Naive B cell (primary cell): ENCODE measurements around the gene PLG. TPM values are rescaled to one million over a fixed set of nuclear protein-coding genes. Genes with fewer than 3 reads are reported as not detected.
"Not testable (repeated sequence)": the region's sequence is repeated elsewhere in the genome, so short reads cannot be mapped to it uniquely, and the experiment has no call there.

Experiments used
- ATAC-seq, 2 donors: fragments of 150-1000 bp; cut with Tn5 transposase; 2 replicates each; pipeline ENCODE4 v1.10.0; 2021; ENCODE audit warnings: low read depth in 2 of 2, mild to moderate bottlenecking in 2 of 2, moderate library complexity in 2 of 2
- DNase-seq: peaks from one replicate; pipeline ENCODE4 v3.0.0; 2022
- H3K27ac Mint-ChIP-seq, 6 donors: one replicate each; pipeline ENCODE4 v1.8.0; 2020 to 2022; ENCODE audit warnings: mild to moderate bottlenecking in 6 of 6, mixed read lengths in 6 of 6, moderate library complexity in 5 of 6, inconsistent platforms in 2 of 6
- H3K27me3 Mint-ChIP-seq, 3 donors: one replicate each; pipeline ENCODE4 v1.8.0; 2021 to 2022; ENCODE audit warnings: mixed read lengths in 3 of 3, mild to moderate bottlenecking in 1 of 3
- H3K36me3 Mint-ChIP-seq, 2 donors: one replicate each; pipeline ENCODE4 v1.8.0; 2020 to 2022; ENCODE audit warnings: mixed read lengths in 2 of 2, inconsistent platforms in 1 of 2, mild to moderate bottlenecking in 1 of 2
- H3K4me1 Mint-ChIP-seq, 3 donors: one replicate each; pipeline ENCODE4 v1.8.0; 2020 to 2022; ENCODE audit warnings: mixed read lengths in 3 of 3, inconsistent platforms in 1 of 3, mild to moderate bottlenecking in 1 of 3, moderate library complexity in 1 of 3
- H3K4me3 Mint-ChIP-seq, 8 donors: one replicate each; pipeline ENCODE4 v1.8.0; 2020 to 2022; ENCODE audit warnings: mild to moderate bottlenecking in 8 of 8, mixed read lengths in 8 of 8, moderate library complexity in 8 of 8, inconsistent platforms in 2 of 8
- H3K9me3 Mint-ChIP-seq, 7 donors: one replicate each; pipeline ENCODE4 v1.8.0; 2020 to 2022; ENCODE audit warnings: mixed read lengths in 7 of 7, mild to moderate bottlenecking in 5 of 7, inconsistent platforms in 2 of 7, moderate library complexity in 1 of 7
- polyA plus RNA-seq, 6 donors: library from polyadenylated mRNA; unstranded; fragments of 300-500 nt; fragmentation: Illumina TruSeq; gene quantifications; one replicate each; pipeline ENCODE4 v1.2.3, GENCODE V29; 2021; ENCODE audit warnings: low read depth in 6 of 6

PLG gene
- polyA plus RNA-seq, 6 donors from 2014 or later, result not detected

DNA sequence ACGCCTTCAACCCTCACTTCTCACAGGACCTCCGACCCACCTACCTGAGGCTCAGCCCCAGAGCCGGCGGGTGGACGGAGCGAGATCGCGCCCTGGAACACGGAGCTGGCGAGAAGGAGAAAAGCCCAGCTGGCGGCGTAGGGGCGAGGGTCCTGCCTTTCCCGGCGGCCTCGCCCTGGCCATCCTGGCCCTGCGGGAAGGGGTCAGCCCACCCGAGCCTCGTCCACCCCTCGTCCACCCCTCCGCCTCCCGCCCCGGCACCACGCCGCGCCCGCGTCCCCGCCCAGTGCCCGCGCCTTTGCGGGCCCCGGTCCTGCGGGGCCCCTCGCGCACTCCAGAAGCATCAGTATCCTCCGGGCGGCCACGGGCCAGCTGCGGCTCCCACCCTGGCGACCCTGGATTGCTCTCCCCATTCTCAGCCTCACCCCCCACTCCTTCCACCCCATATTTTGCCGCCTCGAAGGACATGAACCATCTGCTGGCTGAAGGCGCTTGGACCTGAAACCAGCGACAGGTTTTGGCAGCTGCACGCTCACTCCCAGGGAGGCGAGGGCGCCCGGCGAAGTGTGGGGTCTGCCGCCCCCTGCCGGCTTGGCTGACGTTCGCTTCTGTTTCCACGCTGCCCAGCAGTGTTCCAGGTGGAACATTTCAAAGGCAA lies 65.1 kb downstream of the PLG start:
- Mint-ChIP-seq H3K27ac (peak overlapping the region in 1 of 6 donors; percentile 52), H3K4me1 (peaks cover 0 to 4% (median 3%) of the 10 kb centered on the region in 3 donors), H3K4me3 (peak overlapping the region in 7 of 8 donors; percentile 70 to 86 (median 75)), H3K27me3 (peaks cover 35 to 53% (median 46%) of the 10 kb centered on the region in 3 donors), H3K36me3 (no peaks in the 10 kb centered on the region), H3K9me3 (peaks cover 0 to 9% (median 6%) of the 10 kb centered on the region in 7 donors)
- peak; percentile 35 for DNase-seq
- peak; percentile 59 to 80 for ATAC-seq

- peaks cover 0 to 4% (median 3%) of the 10 kb centered on the region in 3 donors for H3K4me1 Mint-ChIP-seq
- DNase-seq (no peak), ATAC-seq (no peak)
- no peak overlapping the region for H3K27ac Mint-ChIP-seq
- peaks cover 35 to 48% (median 41%) of the 10 kb centered on the region in 3 donors for H3K27me3 Mint-ChIP-seq
- H3K4me3 Mint-ChIP-seq, result peak overlapping the region in 4 of 8 donors; percentile 74 to 81 (median 78)
- H3K36me3 Mint-ChIP-seq, result no peaks in the 10 kb centered on the region
- H3K9me3 Mint-ChIP-seq, result peaks cover 0 to 4% (median 2%) of the 10 kb centered on the region in 7 donors
These were observed 65.6 kb downstream of the PLG start for GRCh38 chr6:160767647-160768019.

DNA sequence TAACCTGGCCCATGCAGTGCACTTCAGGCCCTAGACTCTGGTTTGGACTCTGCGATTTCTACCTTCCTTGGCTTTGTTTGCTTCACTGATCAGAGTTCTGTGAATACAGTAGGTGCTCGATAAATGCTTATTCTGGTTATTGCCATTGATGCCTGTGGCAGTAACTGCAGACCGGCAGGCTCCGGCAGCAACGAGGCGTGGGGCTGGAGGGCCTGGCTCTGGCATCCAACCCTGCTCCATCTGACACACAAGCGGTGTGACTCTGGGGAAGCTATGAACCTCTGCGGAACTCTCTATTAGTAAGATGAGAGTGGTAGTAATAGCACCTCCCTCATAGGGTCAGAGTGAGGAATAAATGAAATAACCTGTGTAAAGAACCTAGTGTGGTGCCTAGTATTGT lies 66.1 kb downstream of the PLG start:
- Mint-ChIP-seq H3K27me3 (peaks cover 35 to 48% (median 39%) of the 10 kb centered on the region in 3 donors), H3K27ac (no peak overlapping the region), H3K4me3 (peak overlapping the region in 5 of 8 donors; percentile 3 to 75 (median 65)), H3K36me3 (no peaks in the 10 kb centered on the region), H3K9me3 (peaks cover 0 to 3% (median 0%) of the 10 kb centered on the region in 7 donors), H3K4me1 (peaks cover 0 to 4% (median 3%) of the 10 kb centered on the region in 3 donors)
- ATAC-seq (no peak), DNase-seq (no peak)

- Mint-ChIP-seq H3K4me1 (no peaks in the 10 kb centered on the region), H3K27me3 (peaks cover 8 to 20% (median 13%) of the 10 kb centered on the region in 3 donors), H3K27ac (no peak overlapping the region), H3K4me3 (no peak overlapping the region), H3K36me3 (no peaks in the 10 kb centered on the region), H3K9me3 (peaks cover 0 to 1% (median 0%) of the 10 kb centered on the region in 7 donors)
- ATAC-seq (no peak), DNase-seq (no peak)
These were observed 72.4 kb downstream of the PLG start for GRCh38 chr6:160774399-160774798.

- Mint-ChIP-seq H3K27me3 (peaks cover 8 to 10% (median 9%) of the 10 kb centered on the region in 3 donors), H3K27ac (no peak overlapping the region), H3K4me1 (peaks cover 0 to under 1% (median 0%) of the 10 kb centered on the region in 3 donors), H3K36me3 (no peaks in the 10 kb centered on the region), H3K9me3 (peaks cover 0 to 4% (median 0%) of the 10 kb centered on the region in 7 donors), H3K4me3 (no peak overlapping the region)
- no peak for ATAC-seq
- no peak for DNase-seq
These were observed 73.9 kb downstream of the PLG start for GRCh38 chr6:160775792-160776580.

- H3K27ac Mint-ChIP-seq, H3K27me3 Mint-ChIP-seq, H3K4me1 Mint-ChIP-seq, H3K4me3 Mint-ChIP-seq, H3K9me3 Mint-ChIP-seq, H3K36me3 Mint-ChIP-seq, ATAC-seq, DNase-seq: not testable (repeated sequence)
These were observed 77.1 kb downstream of the PLG start for GRCh38 chr6:160779095-160779494.

GRCh38 chr6:160780656-160781055 lies 78.6 kb downstream of the PLG start:
- not testable (repeated sequence) for DNase-seq, H3K36me3 Mint-ChIP-seq, H3K27ac Mint-ChIP-seq, H3K4me1 Mint-ChIP-seq, ATAC-seq, H3K4me3 Mint-ChIP-seq, H3K9me3 Mint-ChIP-seq, H3K27me3 Mint-ChIP-seq

- peaks cover 5 to 8% (median 7%) of the 10 kb centered on the region in 3 donors for H3K27me3 Mint-ChIP-seq
- peak; percentile 27 to 34 for ATAC-seq
- peaks cover 0 to 4% (median 0%) of the 10 kb centered on the region in 7 donors for H3K9me3 Mint-ChIP-seq
- DNase-seq, result no peak
- H3K27ac Mint-ChIP-seq, result no peak overlapping the region
- no peaks in the 10 kb centered on the region for H3K36me3 Mint-ChIP-seq
- H3K4me1 Mint-ChIP-seq, result peaks cover 0 to 8% (median 0%) of the 10 kb centered on the region in 3 donors
- H3K4me3 Mint-ChIP-seq, result no peak overlapping the region
These were observed 79.3 kb downstream of the PLG start for GRCh38 chr6:160781298-160781697.

GRCh38 chr6:160782228-160782627 lies 80.2 kb downstream of the PLG start:
- no peak overlapping the region for H3K27ac Mint-ChIP-seq
- H3K27me3 Mint-ChIP-seq, result peaks cover 5 to 8% (median 7%) of the 10 kb centered on the region in 3 donors
- no peaks in the 10 kb centered on the region for H3K36me3 Mint-ChIP-seq
- peaks cover 0 to 4% (median 0%) of the 10 kb centered on the region in 7 donors for H3K9me3 Mint-ChIP-seq
- ATAC-seq (no peak), DNase-seq (no peak)
- H3K4me1 Mint-ChIP-seq, result peaks cover 0 to 8% (median 0%) of the 10 kb centered on the region in 3 donors
- H3K4me3 Mint-ChIP-seq, result no peak overlapping the region

DNA sequence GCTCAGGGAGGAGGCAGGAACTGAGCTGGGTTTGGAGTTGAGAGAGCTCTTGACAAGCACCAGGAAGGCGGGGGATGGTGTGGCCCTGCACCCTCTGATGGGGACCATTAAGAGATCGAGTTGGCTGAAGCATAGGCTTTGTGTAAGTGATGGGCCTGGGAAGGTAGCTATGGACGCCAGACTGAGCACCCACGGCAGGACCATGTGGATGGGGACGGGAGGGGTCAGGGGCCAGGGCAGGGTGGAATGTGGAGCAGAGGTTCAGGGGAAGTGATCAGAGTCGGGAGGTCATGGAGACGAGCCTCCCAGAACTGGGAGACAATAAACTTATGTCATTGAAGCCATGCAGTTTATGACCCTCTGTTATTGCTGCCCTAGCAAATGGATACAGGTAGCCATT lies 81.7 kb downstream of the PLG start:
- ATAC-seq, result no peak
- Mint-ChIP-seq H3K27ac (no peak overlapping the region), H3K27me3 (peaks cover 5 to 8% (median 7%) of the 10 kb centered on the region in 3 donors), H3K36me3 (no peaks in the 10 kb centered on the region), H3K4me3 (no peak overlapping the region), H3K9me3 (peaks cover 0 to 4% (median 0%) of the 10 kb centered on the region in 7 donors), H3K4me1 (peaks cover 0 to 8% (median 0%) of the 10 kb centered on the region in 3 donors)
- no peak for DNase-seq

DNA sequence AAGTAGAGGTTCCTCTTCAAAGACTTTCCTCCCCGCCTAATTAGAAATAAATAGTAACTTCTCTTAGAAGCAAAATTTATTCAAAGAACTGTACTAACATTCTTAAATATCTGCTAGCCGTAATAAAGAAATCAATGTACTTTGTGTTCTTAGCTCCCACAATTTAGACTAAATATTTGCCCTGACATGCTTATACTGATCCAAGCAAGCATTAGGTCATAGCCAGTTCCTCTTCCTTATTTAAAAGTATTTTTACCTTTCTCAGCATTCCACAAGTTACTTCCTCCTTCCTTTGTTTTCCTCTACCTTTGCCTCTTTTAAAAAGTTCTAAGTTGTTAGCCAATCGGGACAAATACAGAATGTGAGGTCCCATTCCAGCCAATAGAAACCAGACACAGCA lies 86.1 kb downstream of the PLG start:
- H3K27me3 Mint-ChIP-seq, H3K27ac Mint-ChIP-seq, ATAC-seq, H3K9me3 Mint-ChIP-seq, H3K4me1 Mint-ChIP-seq, H3K36me3 Mint-ChIP-seq, H3K4me3 Mint-ChIP-seq, DNase-seq: not testable (repeated sequence)

- Mint-ChIP-seq H3K4me3 (peak overlapping the region in 2 of 8 donors; percentile 38 to 42), H3K4me1 (peaks cover 0 to 9% (median 7%) of the 10 kb centered on the region in 3 donors), H3K27ac (no peak overlapping the region), H3K27me3 (peaks cover 1 to 7% (median 3%) of the 10 kb centered on the region in 3 donors), H3K9me3 (no peaks in the 10 kb centered on the region), H3K36me3 (no peaks in the 10 kb centered on the region)
- no peak for ATAC-seq
- no peak for DNase-seq
These were observed 86.8 kb downstream of the PLG start for GRCh38 chr6:160788806-160789205.

DNA sequence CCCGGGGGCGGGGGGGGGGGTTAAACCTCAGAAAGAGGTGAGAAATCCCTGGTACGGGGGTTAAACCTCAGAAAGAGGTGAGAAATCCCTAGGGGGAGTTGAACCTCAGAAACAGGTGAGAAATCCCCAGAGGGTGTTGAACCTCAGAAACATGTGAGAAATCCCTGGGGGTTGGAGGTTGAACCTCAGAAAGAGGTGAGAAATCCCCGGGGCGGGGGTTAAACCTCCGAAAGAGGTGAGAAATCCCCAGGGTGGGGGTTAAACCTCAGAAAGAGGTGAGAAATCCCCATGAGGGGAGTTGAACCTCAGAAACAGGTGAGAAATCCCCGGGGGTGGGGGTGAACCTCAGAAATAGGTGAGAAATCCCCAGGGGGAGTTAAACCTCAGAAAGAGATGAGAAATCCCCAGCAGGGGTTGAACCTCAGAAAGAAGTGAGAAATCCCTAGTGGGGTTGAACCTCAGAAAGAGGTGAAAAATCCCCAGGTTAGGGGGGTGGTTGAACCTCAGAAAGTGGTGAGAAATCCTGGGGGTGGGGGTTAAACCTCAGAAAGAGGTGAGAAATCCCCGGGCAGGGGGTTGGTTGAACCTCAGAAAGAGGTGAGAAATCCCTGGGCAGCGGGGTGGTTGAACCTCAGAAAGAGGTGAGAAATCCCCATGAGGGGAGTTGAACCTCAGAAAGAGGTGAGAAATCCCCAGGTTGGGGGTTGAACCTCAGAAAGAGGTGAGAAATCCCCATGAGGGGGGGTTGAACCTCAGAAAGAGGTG lies 87.4 kb downstream of the PLG start:
- no peak for DNase-seq
- Mint-ChIP-seq H3K4me3 (no peak overlapping the region), H3K27ac (peak overlapping the region in 1 of 6 donors; percentile 30), H3K27me3 (peaks cover 0 to 2% (median 0%) of the 10 kb centered on the region in 3 donors), H3K36me3 (no peaks in the 10 kb centered on the region), H3K4me1 (peaks cover 0 to 9% (median 7%) of the 10 kb centered on the region in 3 donors), H3K9me3 (no peaks in the 10 kb centered on the region)
- ATAC-seq, result peak in 1 of 2 donors; percentile 10
